HG03060 (cell line): ENCODE results near the gene FGF12.

ENCODE experiments used
- ATAC-seq: cut with Tn5 transposase; IDR thresholded peaks from one replicate; pipeline ENCODE4 v1.9.1; 2021; ENCODE audit warnings: low read depth, moderate number of reproducible peaks; ENCODE audit not compliant: unreplicated experiment

FGF12 gene

DNA sequence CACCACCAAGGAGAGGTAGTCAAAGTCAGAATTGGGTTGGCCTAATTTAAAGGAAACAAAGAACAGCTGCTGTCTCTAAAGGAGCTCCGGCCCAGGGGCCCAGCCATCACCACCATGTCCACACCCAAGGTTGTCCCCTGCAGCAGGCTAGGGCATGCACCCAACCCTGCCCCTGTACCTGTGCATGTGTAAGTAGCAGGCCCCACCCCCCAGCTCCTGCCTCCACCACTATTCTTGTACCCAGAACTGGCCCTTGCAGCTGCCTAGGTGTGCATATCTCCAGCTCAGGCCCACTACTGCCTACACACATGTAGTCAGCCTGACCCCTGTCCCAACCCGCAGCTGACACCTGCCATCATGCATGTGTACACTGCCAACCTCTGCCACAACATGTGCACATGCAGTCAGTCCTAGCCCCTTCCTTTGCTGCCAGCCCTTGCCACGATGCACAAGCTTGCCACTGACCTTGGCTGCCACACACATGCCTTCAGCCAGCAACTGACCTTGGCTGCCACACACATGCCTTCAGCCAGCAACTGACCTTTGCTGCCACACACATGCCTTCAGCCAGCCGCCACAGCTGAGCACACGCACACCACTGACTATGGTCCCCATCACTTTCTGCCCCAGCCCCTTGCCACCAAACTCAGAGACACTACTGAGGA lies 39.7 kb downstream of the FGF12 start:
- no peak for ATAC-seq

- no peak for ATAC-seq
Observed at GRCh38 chr3:192685801-192686200, 41.5 kb downstream of the FGF12 start.

DNA sequence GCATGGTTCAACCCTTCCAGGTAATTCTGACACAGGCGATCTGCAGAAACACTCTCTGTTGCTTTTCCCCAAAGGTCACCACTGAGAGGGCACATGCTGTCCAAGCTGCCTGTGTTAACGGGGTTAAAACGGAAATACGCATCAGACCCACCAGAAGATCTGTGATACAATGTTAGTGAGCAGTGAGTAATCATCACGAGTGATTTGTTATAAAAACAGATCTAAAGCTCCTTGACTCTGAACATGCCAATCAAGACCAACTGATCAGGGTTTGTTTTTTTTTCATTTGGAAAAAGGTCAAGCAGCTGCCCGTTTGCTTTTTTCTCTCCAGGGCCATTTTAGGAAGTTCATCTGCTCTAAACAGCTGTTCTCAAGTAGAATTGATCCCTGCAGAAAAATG lies 43.2 kb downstream of the FGF12 start:
- no peak for ATAC-seq

- ATAC-seq: peak; percentile 64
Observed at GRCh38 chr3:192675958-192676649, 51.2 kb downstream of the FGF12 start.

DNA sequence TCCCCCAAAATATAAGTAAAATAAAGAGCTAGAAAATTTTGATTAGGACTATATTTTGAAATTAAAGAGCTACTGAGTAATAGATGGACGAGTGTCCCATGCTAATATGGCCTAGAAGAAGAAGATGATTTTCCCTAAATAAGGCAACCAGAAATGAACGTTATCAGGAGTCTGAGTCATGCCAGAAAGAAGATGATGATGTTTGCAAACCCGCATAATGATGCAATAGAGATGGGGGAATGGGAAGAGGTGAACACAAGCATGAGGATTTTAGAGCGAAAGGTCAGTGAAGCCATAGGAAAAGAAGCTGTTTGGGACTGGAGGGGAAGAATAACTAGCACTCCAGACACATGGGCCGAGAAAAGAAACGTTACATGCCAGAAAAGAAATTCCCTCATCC lies 71.7 kb downstream of the FGF12 start:
- ATAC-seq: no peak

DNA sequence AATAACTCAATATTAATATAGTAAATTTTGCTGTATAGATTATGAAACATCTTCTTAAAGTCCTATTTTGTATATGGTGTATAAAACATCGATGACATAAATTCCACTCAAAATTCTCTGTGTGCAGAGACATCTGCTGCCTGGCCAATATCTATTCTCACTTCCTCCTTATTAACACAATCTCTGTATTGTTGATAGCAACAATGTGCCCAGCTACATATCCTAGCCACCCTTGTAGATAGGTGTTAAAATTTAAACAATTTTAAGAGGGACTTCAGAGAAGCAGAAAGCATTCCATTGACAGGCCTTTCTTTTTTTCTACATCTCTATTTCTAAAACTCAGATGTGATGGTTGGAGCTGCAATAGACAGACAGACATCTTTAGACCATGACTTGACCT lies 72.3 kb downstream of the FGF12 start:
- no peak for ATAC-seq

DNA sequence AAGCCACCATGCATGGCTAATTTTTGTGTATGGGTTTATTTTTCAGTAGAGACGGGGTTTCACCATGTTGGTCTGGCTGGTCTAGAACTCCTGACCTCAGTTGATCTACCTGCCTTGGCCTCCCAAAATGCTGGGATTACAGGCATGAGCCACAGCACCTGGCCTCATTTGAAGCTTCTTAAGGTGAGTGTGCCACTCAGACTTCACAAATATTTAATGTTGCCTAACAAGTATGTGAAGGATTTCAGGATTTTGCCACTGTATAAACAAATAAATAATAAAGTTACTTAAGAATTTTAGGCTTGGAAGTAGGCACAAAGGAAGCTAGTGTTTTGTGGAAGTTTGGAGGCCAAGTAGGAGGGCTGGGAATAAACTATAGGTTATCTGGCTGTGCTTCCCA lies 73.5 kb downstream of the FGF12 start:
- no peak for ATAC-seq

- ATAC-seq: no peak
Observed at GRCh38 chr3:192652727-192653126, 74.6 kb downstream of the FGF12 start.

- ATAC-seq: no peak
Observed at GRCh38 chr3:192651836-192652512, 75.4 kb downstream of the FGF12 start.

DNA sequence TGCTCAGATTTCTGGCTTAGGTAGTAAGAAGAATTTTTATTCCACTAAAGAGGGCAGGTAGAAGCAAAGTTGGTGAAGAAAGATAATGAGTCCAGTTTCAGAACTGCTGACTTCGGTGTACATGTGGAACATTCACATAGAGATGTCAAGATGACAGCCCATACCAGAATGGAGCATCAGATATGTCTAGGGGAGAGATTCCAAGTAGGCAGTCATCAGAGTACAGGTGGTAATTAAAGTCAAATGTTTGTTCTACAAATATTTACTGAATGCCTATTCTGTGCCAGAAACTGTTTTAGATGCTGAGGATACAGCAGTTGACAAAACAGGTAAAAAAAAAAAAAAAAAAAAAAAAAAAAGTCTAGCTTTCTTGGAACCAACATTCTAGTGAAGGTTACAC lies 81.9 kb downstream of the FGF12 start:
- no peak for ATAC-seq

- no peak for ATAC-seq
Observed at GRCh38 chr3:192642651-192643050, 84.7 kb downstream of the FGF12 start.

DNA sequence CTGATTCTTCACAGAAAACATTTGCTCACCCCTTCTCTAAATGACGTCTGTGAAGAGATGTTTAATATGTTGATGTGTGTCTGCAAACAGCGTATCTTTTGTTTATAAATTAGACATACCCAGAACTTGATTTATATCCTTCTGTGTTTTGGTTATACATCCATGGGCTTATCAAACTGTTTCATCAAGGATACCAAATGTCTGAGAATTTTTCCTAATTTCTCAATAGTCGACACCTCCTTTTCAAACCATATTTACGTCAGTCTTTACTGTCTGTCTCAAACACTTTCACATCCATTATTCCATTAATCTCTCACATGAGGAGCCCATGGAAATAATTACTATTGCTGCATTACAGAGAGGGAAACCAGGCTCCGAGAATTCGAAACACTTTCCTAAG lies 85.4 kb downstream of the FGF12 start:
- no peak for ATAC-seq

GRCh38 chr3:192639987-192640386 lies 87.4 kb downstream of the FGF12 start:
- no peak for ATAC-seq

DNA sequence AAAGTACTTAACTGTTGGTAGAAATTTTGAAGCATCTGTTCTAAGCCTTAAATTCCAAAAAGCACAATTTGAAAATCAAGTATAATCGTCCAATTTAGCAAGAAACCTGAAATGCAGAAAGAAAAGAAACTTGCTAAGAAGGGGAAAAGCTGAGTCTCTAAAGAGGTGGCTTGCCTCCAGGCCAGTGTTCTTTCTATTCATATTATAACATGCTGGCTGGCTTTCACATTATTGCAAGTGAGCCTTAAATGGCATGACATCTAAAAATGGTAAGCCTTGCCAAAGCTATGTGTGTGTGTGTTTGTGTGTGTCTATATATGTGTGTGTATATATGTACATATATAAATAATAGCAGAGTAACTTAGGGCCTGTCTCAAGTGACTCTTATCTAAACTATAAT lies 89.5 kb downstream of the FGF12 start:
- ATAC-seq: no peak

- no peak for ATAC-seq
Observed at GRCh38 chr3:192636517-192637444, 90.6 kb downstream of the FGF12 start.

- ATAC-seq: no peak
Observed at GRCh38 chr3:192629429-192629828, 97.9 kb downstream of the FGF12 start.

- ATAC-seq: no peak
Observed at GRCh38 chr3:192621909-192622308, 105.4 kb downstream of the FGF12 start.

DNA sequence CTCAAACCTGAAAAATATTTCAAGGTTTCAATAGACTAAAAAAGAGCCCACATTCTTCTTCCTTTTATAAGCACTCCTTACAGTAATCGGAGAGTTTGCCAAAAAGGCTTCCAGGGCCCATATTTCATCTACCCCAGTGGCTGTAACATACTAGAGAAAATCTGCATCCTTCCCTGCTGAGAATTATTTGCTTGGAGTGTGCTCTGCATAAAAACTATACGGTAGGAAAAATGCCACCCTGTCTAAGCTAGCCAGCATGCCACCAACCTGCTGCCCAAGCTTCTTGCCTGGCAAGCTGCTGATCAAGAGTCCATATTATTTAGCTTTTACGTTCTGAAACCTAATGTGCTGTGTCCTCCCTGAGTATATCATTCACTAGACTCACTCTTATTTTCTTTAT lies 107.1 kb downstream of the FGF12 start:
- ATAC-seq: no peak

DNA sequence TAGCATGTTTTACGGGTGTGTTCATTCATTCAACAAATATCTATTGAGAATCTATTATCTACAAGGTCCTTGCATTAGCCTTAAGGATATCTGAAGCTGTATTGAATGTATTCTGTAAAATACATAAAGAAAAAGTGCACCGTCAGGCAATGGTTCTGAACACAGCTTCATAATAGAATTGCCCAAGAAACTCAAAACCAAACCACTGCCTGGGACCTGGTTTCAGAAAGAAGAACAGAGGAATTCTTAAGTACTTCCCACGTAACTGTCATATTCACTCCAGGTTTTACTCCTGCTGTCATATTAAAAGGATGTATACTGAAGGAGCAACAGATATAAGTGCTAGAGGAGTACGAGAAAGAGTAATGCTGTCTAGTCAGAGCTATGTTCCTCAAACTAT lies 115.9 kb downstream of the FGF12 start:
- ATAC-seq: no peak

- no peak for ATAC-seq
Observed at GRCh38 chr3:192608726-192609600, 118.4 kb downstream of the FGF12 start.
